ENCODE measurements around the gene RNF207.

Gene RNF207

DNA sequence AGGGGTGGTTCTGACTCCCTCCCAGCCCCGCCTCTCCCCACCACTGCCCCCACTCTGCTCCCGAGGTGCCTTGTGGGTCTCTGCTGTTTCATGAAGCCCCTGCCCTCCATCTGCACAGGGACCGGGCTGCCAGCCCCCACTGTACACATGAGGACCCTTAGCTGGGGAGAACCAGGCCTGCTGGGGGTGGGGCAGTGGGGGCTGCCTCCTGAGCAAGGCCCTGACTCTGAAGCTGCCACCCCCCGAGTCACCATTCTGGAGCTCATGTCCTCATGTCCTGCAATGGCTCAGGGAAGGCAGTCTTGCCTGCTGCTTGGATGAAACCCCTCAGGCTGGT lies 46.4 kb downstream of the RNF207 start:
- no peak for DNase-seq

DNA sequence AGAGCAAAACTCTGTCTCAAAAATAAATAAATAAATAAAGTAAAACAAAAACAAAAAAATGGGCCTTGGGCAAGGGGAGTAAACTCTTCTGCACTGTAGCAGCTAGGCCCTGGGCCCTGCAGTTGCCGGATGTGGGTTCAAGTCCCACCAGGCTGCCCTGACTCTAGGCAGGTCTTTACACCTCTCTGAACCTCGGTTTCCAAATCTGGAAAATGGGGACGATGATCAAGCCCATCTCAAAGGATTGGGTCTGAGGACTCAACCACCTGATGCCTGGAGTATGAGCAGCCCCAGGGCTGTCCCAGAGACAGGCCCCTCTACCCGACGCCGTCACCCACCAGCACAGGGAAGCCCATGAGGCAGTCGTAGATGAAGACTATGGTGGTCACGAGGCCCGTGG lies 47.5 kb downstream of the RNF207 start:
- no peak for DNase-seq

DNA sequence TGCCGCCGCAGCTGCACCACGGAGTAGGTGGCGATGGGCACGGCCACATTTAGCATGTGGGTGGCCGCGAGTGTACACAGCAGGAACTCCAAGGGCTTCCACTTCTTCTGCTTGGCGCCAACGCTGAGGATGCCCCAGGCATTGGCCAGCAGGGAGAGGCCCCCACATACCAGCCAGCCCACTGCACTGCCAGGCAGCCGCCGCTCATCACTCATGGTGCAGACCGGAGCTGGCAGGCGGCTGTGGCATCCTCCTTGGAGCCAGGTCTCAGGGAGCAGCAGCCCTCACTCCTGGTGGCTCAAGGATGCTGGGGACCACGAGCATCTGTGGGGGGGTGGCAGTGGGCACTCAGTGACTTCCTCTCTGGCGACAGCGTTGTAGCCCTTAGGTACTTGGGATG lies 48.8 kb downstream of the RNF207 start:
- DNase-seq = no peak

DNA sequence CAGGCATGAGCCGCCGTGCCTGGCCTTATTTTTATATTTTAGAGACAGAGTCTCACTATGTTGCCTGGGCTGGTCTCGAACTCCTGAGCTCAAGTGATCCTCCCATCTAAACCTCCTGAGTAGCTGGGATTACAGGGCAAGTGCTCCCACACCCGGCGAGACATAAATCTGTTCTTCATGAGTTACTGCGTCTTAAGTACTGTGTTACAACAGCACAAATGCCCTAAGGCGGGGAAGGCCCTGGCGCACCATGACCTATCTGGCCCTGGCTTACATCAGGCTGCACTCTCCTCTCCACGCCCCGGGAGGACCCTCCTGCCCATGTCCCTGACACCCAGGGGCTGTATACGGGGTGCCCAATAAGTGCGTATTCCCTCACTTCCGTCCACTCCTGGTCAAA lies 50.7 kb downstream of the RNF207 start:
- DNase-seq = no peak

DNA sequence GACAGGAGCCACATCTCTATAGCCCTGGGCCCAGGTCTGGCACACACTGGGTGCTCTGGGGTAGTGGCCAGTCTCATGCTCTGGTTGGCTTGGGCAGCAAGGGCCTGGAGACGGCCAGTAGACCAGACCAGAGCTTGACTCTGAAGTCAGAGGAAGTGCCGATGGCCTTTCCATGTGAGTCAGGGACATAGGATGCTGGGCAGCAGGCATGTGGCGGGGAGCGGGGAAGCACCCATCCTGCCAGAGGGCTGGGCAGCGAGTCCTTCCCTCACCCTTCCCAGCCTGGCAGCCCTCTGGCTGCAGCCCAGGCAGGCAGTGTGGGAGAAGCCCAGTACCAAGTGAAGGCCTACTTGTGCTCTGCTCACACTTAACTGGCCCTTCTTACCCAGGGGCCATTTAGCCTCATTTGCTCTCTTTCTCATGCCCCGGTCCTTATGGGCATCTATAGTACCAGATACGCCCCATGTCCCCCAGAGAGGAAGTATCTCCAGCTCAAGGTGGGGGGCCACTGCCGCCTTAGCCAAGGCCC lies 51.7 kb downstream of the RNF207 start:
- DNase-seq = no peak

DNA sequence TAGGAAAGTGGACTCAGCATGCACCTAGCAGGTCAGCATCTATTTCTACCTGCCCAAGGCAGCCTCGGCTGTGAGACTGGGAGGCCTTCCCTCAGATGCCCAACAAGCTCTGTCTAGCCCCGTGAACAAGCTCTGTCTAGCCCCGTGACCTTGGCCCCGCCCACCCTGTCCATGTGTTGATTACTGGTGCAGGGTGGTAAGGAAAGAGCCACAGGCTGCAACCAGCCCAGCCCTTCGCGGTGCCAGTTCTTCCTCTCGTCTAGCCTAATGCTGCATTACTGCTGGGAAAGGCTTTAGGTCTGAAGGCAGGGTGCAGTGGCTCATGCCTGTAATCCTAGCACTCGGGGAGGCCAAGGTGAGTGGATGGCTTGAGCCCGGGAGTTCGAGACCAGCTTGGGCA lies 52.8 kb downstream of the RNF207 start:
- DNase-seq = no peak

DNA sequence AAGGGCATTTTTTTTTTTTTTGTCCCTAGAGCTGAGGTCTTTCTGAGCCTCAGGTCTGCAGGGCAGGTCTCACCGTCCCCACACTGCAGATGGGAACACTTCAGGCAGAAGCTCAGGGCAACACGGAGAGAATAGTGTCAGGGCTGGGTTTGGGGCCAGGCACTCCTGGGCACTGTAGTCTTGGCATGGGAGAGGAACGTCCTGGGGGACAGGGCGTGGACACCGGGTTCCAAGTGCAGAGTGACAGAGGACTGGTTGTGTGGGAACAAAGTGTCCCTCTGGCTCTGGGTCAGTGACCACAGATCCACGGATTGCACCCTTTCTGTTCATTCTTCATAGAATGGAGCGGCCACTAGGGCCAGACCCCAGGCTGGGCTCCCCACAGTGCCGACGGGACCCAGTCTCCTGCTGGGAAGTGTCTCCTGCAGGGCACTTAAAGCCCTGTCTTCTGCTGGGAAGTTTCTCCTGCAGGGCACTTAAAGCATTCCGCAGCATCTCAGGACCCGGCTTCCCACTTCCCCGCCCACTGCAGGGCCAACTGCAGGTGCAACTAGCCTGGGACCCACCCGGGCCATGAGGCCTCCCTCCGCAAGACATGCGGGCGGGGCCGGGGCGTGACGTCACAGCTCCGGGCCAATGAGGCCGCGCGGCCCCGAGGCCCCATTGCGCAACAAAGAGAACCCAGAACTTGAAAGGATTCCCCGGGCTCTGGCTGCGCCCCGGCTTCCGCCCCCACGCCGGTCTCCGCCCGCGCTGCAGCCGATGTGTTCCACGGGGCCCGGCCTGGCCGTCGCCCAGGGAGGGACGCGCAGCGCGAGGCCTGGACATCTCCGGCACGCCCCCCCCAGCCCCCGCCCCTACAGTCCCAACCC lies 53.8 kb downstream of the RNF207 start:
- no peak for DNase-seq

DNA sequence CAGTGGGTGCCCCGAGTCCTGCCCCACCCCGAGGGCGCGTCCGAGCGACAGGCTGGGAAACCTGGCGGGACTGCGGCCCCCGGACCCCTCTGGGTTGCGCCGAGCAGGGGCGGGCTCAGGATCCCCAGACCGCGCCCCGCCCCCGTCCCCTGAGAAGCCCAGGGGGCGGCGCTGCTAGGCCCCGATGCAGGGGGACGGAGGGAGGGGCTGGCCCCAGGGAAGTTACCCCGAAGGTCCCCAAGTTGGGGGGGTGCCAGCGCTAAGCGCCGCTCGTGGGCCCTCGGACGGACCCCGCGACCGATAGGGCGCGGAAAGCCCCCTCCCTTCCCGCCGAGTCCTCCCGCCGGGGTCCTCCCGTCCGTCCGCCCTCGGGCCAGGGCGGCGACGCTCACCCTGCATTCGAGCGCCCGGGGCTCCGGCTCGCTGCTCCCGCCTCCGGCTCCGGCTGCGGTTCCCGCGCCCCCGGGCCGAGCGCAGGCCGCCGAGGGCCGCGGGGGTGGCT lies 54.6 kb downstream of the RNF207 start:
- DNase-seq = no peak

DNA sequence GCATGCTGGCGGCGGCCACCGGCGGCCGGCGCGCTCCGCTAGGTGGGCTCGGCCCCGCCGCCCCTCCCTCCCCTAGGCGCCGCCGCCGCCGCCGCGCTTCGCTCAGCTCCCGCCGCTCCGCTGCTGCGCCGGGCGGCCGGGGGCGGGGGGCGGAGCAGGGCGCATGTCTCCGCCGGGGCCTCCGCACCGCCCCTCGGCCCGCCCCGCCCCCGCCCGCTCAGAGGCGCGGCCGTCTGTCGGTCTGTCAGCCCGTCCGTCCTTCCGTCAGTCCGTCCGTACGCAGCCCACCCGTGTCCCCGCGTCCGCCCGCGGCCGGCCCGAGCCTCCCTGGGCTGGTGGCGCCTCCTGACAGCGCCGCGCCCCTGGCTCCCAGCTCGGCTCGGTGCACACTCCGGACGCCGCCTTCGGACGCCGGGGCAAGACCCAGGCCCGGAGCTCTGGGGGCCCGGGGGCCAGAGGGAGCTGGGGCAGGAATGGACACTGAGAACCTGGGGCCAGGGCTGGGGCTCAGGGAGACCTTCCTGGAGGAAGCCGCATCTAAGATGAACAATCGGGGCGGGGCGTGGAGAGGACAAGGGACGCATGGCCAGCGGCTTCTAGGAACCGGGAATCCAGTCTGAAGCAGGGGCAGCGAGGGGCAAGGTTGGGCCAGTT lies 55.2 kb downstream of the RNF207 start, which contains the start of gene GPR153:
Gene GPR153, minus strand, starts transcription at position 138 of the 654 bp plus-strand sequence. CDS start 6,193 bp downstream, outside the sequence.
- DNase-seq = no peak

DNA sequence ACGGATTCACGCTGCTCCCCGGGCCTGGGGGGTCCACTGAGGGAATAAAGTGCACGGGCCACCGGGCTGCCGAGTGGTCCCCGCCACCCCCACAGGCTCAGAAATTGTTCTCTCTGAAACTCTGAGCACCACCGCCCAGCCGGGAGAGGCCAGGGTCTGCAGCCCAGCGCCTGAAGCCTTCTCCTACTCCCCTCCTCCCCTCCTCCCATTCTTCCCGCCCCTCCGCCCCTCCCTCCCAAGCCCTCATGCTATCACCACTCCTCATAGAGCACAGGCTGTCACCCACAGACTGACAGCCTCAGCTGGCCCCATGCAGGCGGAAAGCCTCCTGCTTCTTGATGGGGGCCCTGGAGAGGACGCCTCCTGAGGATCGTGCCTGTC lies 55.7 kb downstream of the RNF207 start:
- no peak for DNase-seq

DNA sequence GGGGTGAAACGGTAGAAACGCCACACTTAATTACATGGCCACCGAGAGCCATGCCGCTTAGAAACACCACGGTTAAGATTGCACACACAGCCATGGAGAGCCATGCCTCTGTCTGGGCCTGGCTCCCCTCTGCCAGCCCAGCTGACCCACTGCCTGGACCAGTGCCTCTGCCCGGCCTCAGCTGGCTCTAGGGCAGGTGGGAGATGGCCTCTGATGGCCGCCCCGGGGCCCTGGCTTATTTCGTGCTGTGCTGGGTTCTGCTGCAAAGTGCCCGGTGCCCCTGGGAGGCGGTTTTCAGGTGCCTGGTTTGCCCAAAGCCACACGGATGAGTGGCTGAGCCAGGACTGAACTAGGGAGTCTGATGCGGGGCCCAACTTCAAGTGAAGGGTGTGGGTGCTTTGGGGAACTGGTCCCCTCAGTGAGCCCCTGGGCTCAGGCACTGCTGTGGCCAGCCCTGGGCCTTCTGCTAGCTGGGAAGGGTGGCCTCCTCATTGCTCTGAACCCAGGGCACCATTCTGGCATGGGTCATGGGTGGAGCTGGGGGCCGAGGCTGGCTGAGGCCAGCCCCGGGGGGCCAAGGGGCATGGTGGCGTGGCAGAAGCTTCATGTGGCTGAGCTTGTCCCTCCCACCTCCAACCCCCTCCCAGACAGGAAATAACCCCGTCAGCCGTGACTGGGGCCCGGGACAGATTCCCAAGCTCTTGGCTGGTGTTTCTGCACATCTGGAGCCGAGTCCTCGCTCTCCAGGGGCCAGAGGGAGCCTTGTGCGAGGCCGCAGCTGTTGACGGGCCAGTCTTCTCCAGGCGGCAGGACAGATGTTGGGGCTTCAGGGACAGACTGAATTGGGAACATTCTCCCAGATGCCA lies 56.9 kb downstream of the RNF207 start:
- no peak for DNase-seq

DNA sequence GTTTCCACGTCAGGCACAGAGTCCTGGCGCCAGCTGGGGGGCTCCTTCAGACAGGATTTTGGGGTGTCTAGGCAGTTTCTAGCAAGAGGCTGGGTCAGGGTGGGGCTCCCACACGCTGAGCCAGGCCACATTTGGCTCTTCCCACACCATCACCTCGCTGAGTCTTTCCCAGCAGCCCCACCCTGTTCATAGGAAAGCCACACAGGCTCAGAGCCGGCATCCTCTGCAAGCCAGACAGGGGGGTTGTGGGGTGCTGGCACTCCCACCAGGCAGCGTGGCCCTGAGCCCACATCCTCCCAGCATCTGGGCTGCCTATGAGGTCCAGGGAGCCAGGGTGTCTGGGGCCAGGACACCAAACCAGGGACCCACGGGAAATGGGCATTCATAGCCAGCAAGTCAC lies 57.8 kb downstream of the RNF207 start:
- DNase-seq = no peak

DNA sequence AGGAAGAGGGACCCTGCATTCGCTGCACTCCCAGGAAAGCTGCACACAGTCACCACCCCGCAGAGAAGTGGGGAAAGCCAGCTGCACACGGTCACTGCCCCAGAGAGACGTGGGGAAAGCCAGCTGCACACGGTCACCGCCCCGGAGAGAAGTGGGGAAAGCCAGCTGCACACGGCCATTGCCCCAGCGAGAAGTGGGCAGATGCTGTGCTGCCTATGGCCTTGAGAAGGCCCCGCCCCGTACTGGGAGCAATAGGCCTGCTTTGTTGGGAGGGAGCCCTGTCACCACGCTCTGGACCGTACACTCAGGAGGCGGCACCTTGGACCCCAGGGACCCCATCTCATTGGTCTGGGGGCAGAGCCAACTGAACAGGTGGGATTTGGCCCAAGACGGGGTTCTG lies 59.2 kb downstream of the RNF207 start:
- DNase-seq = no peak

DNA sequence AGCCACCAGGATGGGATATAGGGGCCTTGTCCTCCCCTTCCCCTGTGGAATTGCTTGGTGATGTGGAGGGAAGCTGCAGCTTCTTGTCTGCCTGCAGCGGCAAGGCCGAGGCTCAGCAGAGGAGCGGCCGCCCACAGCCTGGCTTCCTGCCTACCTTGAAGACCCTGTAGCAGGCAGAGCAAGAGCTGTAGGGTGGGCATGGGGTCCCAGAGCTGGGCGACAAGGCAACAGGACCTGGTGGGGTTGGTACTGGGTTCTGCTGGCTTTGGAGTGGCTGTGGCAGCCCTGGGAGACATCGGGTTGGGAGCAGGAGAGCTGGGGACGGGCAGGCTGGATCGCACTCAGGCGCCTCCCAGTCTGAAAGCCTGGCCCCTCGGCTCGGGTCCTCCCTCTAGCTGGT lies 60.7 kb downstream of the RNF207 start:
- no peak for DNase-seq

DNA sequence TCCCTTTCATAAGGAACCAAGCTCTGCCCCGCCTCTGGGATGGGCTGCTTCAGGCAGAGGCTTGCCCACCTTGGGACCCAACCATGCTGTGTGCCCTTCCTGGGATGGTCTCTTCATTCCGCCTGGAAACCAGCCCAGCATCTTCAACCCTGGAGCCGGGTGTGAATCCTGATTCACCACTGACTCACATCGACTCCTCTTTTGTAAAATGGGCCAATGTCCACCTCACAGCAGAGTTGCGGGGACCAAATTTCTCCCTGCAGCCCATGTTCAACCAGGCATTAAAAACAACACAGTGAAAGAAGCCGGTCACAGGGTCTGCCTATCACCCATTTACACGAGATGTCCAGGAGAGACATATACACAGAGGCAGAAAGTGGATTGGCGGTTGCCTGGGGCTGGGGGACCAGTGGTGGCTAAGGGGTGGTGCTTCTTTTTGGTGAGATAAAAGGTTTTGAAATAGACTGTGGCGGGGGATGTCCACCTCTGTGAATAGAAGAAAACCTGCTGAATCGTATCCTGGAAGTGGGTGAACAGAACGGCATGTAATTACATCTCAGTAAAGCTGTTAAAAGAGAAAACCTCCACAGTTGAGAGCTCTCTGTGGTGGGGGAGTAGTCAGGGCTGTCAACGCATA lies 61.9 kb downstream of the RNF207 start:
- DNase-seq = no peak

DNA sequence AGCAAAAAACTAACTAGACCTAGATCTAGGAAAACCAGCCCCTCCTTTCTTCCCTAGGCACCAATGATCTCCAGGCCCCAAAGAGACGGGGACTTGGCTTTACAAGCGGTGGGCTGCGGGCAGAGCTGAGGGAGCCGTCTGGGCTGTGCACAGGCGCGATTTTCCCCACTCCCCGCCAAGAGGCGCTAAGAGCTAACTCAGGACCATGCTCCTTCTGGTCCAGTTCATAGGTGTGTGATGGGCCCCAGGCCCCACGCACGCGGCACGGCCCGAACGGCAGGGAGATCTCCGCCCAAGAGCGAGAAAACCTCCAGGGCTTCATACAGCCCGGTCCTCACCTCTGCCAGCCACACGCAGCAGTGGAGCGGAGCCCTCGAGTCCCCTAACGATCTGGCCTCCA lies 62.5 kb downstream of the RNF207 start:
- DNase-seq = no peak

DNA sequence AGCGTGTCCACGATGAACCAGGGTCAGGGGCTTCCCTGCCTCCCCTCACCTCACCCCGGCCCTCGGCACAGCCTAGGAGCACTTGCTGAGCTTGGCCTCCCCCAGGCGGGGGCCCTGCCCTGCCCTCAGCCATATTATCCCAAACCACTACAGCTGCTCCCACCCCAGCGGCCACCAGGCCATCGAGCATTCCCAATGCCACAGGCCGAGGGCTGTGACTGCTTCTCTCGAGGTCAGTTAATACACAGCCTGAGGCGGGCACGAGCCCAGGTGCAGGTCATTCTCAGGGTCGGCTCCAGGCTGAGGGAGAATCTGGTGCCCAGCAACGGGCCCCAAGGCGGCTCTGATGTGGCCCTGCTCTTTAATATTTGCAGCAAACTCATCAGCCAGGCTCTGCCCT lies 63.4 kb downstream of the RNF207 start:
- DNase-seq = no peak

DNA sequence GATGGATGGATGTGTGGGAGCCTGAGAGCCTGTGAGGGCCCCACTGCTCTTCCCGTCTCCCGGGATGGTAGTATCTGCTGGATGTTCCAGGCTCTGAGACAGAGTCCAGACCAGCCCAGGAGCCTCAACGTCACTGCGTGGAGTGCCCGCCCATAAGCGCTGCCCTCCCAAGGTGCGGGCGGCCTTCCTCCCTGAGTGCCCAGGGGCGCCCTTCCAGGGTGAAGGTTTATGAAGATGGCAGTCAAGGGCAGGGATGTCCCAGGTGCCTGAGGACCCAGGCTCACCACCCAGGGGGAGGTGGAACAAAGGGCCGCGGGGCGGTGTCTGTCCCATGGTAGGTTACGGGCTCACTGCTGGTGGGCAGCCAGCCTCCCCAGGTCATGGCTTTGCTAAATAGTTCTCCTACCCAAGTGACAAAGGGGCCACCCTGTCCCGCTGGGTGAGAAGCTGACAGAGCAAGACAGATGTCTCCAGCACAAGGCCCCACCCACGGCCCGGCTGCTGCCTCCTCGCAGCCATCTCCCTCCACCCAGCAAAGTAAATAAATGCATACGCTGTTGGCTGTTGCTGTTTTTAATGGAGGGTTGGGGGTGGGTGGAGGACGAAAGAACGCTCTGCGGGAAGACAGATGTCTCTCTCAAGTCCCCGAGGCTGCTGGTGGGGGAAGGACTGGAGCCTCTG lies 63.9 kb downstream of the RNF207 start:
- DNase-seq = no peak

DNA sequence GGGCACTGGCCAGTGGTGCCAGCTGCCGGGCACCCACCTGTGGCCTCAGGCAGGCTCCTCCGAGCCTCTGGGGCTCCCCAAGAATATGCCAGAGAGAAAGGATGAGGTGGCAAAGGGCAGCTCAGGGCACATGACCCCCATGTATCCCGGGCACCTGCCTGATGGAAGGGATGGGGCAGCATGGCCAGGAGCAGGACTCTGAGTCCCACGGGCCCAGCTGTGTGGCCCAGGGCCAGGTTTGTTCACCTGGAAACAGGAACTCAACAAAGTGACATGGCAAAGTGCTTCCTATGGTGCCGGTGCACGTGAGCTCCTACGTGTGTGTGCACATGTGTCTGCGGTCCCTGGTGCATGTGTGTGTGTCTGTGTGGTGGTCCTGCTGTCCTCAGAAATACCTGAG lies 64.5 kb downstream of the RNF207 start:
- no peak for DNase-seq
